Liver (tissue), 9 donors: ENCODE results near the gene OR2H1. TPM values are rescaled to one million over a fixed set of nuclear protein-coding genes. Genes with fewer than 3 reads are reported as not detected.
"Not testable (repeated sequence)": the region's sequence is repeated elsewhere in the genome, so short reads cannot be mapped to it uniquely, and the experiment has no call there.

Source experiments
- DNase-seq: peaks from one replicate; pipeline ENCODE4 v3.0.0-alpha.2; 2017; ENCODE audit warnings: low spot score
- H3K27ac ChIP-seq, 2 donors: one replicate each; pipeline ENCODE4 v1.7.0; 2013; ENCODE audit warnings: inconsistent platforms in 2 of 2, low read length in 2 of 2, control low read depth in 1 of 2, low read depth in 1 of 2, mild to moderate bottlenecking in 1 of 2
- H3K27me3 ChIP-seq, 4 donors: one replicate each; pipeline versions ENCODE4 v1.6.1 to v1.7.0; 2013; ENCODE audit warnings: low read length in 3 of 4, inconsistent platforms in 1 of 4, mild to moderate bottlenecking in 1 of 4, moderate library complexity in 1 of 4; ENCODE audit not compliant: control insufficient read depth in 4 of 4, insufficient read depth in 4 of 4
- H3K36me3 ChIP-seq, 4 donors: one replicate each; pipeline versions ENCODE4 v1.6.1 to v1.7.0; 2013; ENCODE audit warnings: low read length in 3 of 4, mild to moderate bottlenecking in 3 of 4, low read depth in 1 of 4, moderate library complexity in 1 of 4; ENCODE audit not compliant: control insufficient read depth in 4 of 4, insufficient read depth in 3 of 4
- H3K4me1 ChIP-seq, 4 donors: one replicate each; pipeline versions ENCODE4 v1.6.1 to v1.7.0; 2013; ENCODE audit warnings: low read length in 3 of 4, mild to moderate bottlenecking in 3 of 4, moderate library complexity in 1 of 4; ENCODE audit not compliant: control insufficient read depth in 4 of 4, insufficient read depth in 4 of 4
- H3K4me3 ChIP-seq, 3 donors: one replicate each; pipeline versions ENCODE4 v1.6.1 to v1.7.0; 2013; ENCODE audit warnings: low read length in 3 of 3, control low read depth in 1 of 3, low read depth in 1 of 3, mild to moderate bottlenecking in 1 of 3
- H3K9ac ChIP-seq, 2 donors: one replicate each; pipeline ENCODE4 v1.7.0; 2013; ENCODE audit warnings: low read length in 2 of 2, mild to moderate bottlenecking in 2 of 2, moderate library complexity in 2 of 2, control low read depth in 1 of 2, low read depth in 1 of 2
- H3K9me3 ChIP-seq, 4 donors: one replicate each; pipeline versions ENCODE4 v1.6.1 to v1.7.0; 2013; ENCODE audit warnings: low read length in 3 of 4; ENCODE audit not compliant: control insufficient read depth in 4 of 4
- CTCF ChIP-seq: fragments of 150-350 bp; IDR thresholded peaks from 2 replicates; pipeline ENCODE4 v1.5.1; 2017; ENCODE audit warnings: improper control_type of control experiment, low read depth, low read length; ENCODE audit not compliant: missing input control
- EGR1 ChIP-seq, 2 donors: IDR thresholded peaks; 2 replicates each; pipeline ENCODE4 v1.6.1; 2016 to 2018; ENCODE audit warnings: antibody characterized with exemption in 2 of 2, low read depth in 2 of 2
- FOXA1 ChIP-seq: IDR thresholded peaks from 2 replicates; pipeline ENCODE4 v1.6.1; 2016; ENCODE audit warnings: antibody characterized with exemption
- FOXA2 ChIP-seq: IDR thresholded peaks from 2 replicates; pipeline ENCODE4 v1.6.1; 2016; ENCODE audit warnings: antibody characterized with exemption
- GABPA ChIP-seq, 2 donors: IDR thresholded peaks in 1 of 2; conservative IDR thresholded peaks in 1 of 2; 2 replicates each; pipeline ENCODE4 v1.6.1; 2016; ENCODE audit warnings: antibody characterized with exemption in 2 of 2, mild to moderate bottlenecking in 1 of 2, moderate library complexity in 1 of 2
- HNF4A ChIP-seq, 2 donors: conservative IDR thresholded peaks; 2 replicates each; pipeline ENCODE4 v1.6.1; 2016; ENCODE audit warnings: antibody characterized with exemption in 2 of 2, mild to moderate bottlenecking in 2 of 2
- HNF4G ChIP-seq: IDR thresholded peaks from 2 replicates; pipeline ENCODE4 v1.6.1; 2016; ENCODE audit warnings: antibody characterized with exemption
- JUND ChIP-seq, 2 donors: IDR thresholded peaks; 2 replicates each; pipeline ENCODE4 v1.6.1; 2016; ENCODE audit warnings: antibody characterized with exemption in 2 of 2
- MAX ChIP-seq: IDR thresholded peaks from 2 replicates; pipeline ENCODE4 v1.6.1; 2016; ENCODE audit warnings: antibody characterized with exemption
- NR2F2 ChIP-seq: IDR thresholded peaks from 2 replicates; pipeline ENCODE4 v1.6.1; 2016; ENCODE audit warnings: antibody characterized with exemption
- RAD21 ChIP-seq, 2 donors: IDR thresholded peaks; 2 replicates each; pipeline ENCODE4 v1.6.1; 2016; ENCODE audit warnings: antibody characterized with exemption in 2 of 2, mild to moderate bottlenecking in 2 of 2
- REST ChIP-seq: IDR thresholded peaks from 2 replicates; pipeline ENCODE4 v1.6.1; 2016; ENCODE audit warnings: antibody characterized with exemption, mild to moderate bottlenecking
- RXRA ChIP-seq, 2 donors: IDR thresholded peaks; 2 replicates each; pipeline ENCODE4 v1.6.1; 2017 to 2018; ENCODE audit warnings: antibody characterized with exemption in 2 of 2, mild to moderate bottlenecking in 1 of 2
- SP1 ChIP-seq: IDR thresholded peaks from 2 replicates; pipeline ENCODE4 v1.6.1; 2018; ENCODE audit warnings: antibody characterized with exemption, mild to moderate bottlenecking
- TAF1 ChIP-seq: conservative IDR thresholded peaks from 2 replicates; pipeline ENCODE4 v1.6.1; 2016; ENCODE audit warnings: antibody characterized with exemption, mild to moderate bottlenecking
- YY1 ChIP-seq: IDR thresholded peaks from 2 replicates; pipeline ENCODE4 v1.6.1; 2016; ENCODE audit warnings: antibody characterized with exemption, mild to moderate bottlenecking
- ZBTB33 ChIP-seq: IDR thresholded peaks from 2 replicates; pipeline ENCODE4 v1.6.1; 2016; ENCODE audit warnings: antibody characterized with exemption
- WGBS: extraction: QIAGEN DNeasy Blood & Tissue Kit; methylation state at CpG from one replicate; pipeline ENCODE4 v1.1.7; 2013; 5-methylcytosine and 5-hydroxymethylcytosine counted together
- polyA plus RNA-seq, 2 donors: library from polyadenylated mRNA; stranded (reverse) in 1 of 2; unstranded in 1 of 2; fragments of 200-250 nt in 1 of 2; fragments of >200 nt in 1 of 2; fragmentation: Nextera tagmentation in 1 of 2; extraction: Ambion mirVana in 1 of 2; gene quantifications; one replicate each; pipeline versions ENCODE4 v1.2.1 to v1.2.3, GENCODE V29; 2013 to 2015
- total RNA-seq, 2 donors: library from RNA; depleted of rRNA; stranded (reverse); fragments of >200 nt; gene quantifications; one replicate each; pipeline ENCODE4 v1.2.3, GENCODE V29; 2014
- donor health status: healthy.
- donor health status: healthy.
- donor health status: healthy.
- donor health status: healthy.
- donor health status: healthy.

OR2H1 gene
- total and polyA plus RNA-seq, 4 donors, result not detected

- no peak overlapping the region for H3K27ac ChIP-seq
- no peak for TF ChIP-seq ZBTB33
- TF ChIP-seq CTCF, result no peak
- TF ChIP-seq YY1, result no peak
- TF ChIP-seq MAX, result no peak
- no peak for TF ChIP-seq FOXA2
- TF ChIP-seq HNF4G, result no peak
- TF ChIP-seq HNF4A (conservative IDR thresholded peaks at IDR 0.05), result no peak
- TF ChIP-seq NR2F2, result no peak
- no peak for TF ChIP-seq GABPA (IDR thresholded peaks at IDR 0.05 in 1 of 2, conservative IDR thresholded peaks at IDR 0.05 in 1 of 2)
- TF ChIP-seq FOXA1, result no peak
- no peak for TF ChIP-seq TAF1
- TF ChIP-seq JUND (IDR thresholded peaks at IDR 0.05), result no peak
- 74% methylated on average over 3 of the region's 3 CpGs for whole genome bisulfite sequencing
- H3K9me3 ChIP-seq, result no peaks in the 10 kb centered on the region
- no peaks in the 10 kb centered on the region for H3K36me3 ChIP-seq
- H3K4me3 ChIP-seq, result no peak overlapping the region
- no peak for DNase-seq
- H3K4me1 ChIP-seq, result no peaks in the 10 kb centered on the region
- peaks cover 0 to 6% (median 0%) of the 10 kb centered on the region in 4 donors for H3K27me3 ChIP-seq
- no peak overlapping the region for H3K9ac ChIP-seq
Observed at GRCh38 chr6:29426654-29427053, 30.3 kb upstream of the OR2H1 start.

- not testable (repeated sequence) for H3K36me3 ChIP-seq, H3K9ac ChIP-seq, DNase-seq, H3K27me3 ChIP-seq, H3K4me1 ChIP-seq, H3K9me3 ChIP-seq, H3K27ac ChIP-seq, H3K4me3 ChIP-seq
- WGBS, result 67% methylated on average over 18 of the region's 18 CpGs
Observed at GRCh38 chr6:29436730-29437129, 20.2 kb upstream of the OR2H1 start.

GRCh38 chr6:29439006-29439405, 17.9 kb upstream of the OR2H1 start, which contains the start of gene OR10C1:
TSS of gene OR10C1 (plus strand) at chr6:29439306. CDS start at chr6:29440016, 710 bp downstream.
- no peak for TF ChIP-seq SP1
- TF ChIP-seq FOXA1, result no peak
- TF ChIP-seq GABPA (IDR thresholded peaks at IDR 0.05 in 1 of 2, conservative IDR thresholded peaks at IDR 0.05 in 1 of 2), result no peak
- TF ChIP-seq FOXA2, result no peak
- TF ChIP-seq CTCF, result no peak
- TF ChIP-seq JUND (IDR thresholded peaks at IDR 0.05), result no peak
- no peak for TF ChIP-seq RXRA (IDR thresholded peaks at IDR 0.05)
- no peak for TF ChIP-seq HNF4G
- TF ChIP-seq YY1, result no peak
- TF ChIP-seq NR2F2, result no peak
- no peak for TF ChIP-seq TAF1
- TF ChIP-seq RAD21 (IDR thresholded peaks at IDR 0.05), result no peak
- TF ChIP-seq REST, result no peak
- no peak for TF ChIP-seq EGR1 (IDR thresholded peaks at IDR 0.05; ENCODE audit: low read depth in 2 of 2)
- TF ChIP-seq MAX, result no peak
- H3K27ac ChIP-seq, result no peak within 1 kb of the TSS
- DNase-seq, result no peak
- no peaks in the 10 kb centered on the region for H3K9me3 ChIP-seq
- no peaks in the 10 kb centered on the region for H3K27me3 ChIP-seq
- H3K4me3 ChIP-seq, result no peak within 1 kb of the TSS
- no peak within 1 kb of the TSS for H3K9ac ChIP-seq
- H3K36me3 ChIP-seq, result no peaks in the 10 kb centered on the region
- H3K4me1 ChIP-seq, result no peaks in the 10 kb centered on the region
